GM10266 (cell line): Measurements from ENCODE around the gene STARD5.

Experiments
- DNase-seq: peaks from one replicate; pipeline ENCODE4 v3.0.0; 2012; ENCODE audit errors: extremely low spot score
- TF ChIP-seq, protein P1 (sequence below): IDR thresholded peaks from 2 replicates; pipeline ENCODE4 v1.5.1; 2012; ENCODE audit warnings: mild to moderate bottlenecking, low read depth; ENCODE audit not compliant: control insufficient read depth, insufficient read depth; ENCODE audit errors: missing control alignments

Gene STARD5

DNA sequence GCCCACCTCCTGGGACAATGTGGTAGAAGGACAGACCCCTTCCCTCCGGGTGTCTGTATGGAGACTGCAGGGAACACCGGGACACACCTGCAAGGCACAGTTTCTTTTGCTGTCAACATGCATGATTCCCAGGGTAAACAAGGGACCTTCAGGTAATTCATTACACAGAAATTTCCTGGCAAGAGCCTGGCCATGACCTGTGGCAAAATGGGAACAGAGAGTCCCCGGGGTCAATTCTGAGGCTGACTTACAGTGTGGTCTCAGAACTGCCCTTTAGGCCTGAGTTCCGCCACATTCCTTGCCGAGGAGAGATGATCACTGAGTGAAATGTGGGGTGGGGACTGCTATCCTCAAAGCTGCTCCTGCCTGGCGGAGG is 6.3 kb downstream of the STARD5 start:
- TF ChIP-seq, protein P1, sequence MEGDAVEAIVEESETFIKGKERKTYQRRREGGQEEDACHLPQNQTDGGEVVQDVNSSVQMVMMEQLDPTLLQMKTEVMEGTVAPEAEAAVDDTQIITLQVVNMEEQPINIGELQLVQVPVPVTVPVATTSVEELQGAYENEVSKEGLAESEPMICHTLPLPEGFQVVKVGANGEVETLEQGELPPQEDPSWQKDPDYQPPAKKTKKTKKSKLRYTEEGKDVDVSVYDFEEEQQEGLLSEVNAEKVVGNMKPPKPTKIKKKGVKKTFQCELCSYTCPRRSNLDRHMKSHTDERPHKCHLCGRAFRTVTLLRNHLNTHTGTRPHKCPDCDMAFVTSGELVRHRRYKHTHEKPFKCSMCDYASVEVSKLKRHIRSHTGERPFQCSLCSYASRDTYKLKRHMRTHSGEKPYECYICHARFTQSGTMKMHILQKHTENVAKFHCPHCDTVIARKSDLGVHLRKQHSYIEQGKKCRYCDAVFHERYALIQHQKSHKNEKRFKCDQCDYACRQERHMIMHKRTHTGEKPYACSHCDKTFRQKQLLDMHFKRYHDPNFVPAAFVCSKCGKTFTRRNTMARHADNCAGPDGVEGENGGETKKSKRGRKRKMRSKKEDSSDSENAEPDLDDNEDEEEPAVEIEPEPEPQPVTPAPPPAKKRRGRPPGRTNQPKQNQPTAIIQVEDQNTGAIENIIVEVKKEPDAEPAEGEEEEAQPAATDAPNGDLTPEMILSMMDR, result no peak
- DNase-seq, result no peak

DNA sequence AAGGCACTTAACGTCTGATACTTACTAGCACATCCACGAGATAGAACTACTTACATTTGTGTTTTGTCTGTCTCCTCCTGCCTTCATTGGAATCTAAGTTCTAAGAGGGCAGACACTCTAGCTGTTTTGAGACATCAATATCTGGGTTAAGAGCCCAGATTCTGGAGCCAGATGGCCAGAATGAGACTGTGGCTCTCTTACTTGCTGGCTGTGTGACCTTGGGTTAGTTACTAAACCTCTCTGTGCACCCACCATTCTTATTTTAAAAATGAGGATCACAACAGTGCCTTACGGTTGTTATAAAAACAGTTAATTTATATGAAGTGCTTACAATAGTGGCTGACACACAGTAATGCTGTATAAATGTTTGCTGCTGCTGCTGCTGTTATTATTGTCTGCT is 7.7 kb downstream of the STARD5 start:
- no peak for DNase-seq
- TF ChIP-seq, protein P1, result no peak

DNA sequence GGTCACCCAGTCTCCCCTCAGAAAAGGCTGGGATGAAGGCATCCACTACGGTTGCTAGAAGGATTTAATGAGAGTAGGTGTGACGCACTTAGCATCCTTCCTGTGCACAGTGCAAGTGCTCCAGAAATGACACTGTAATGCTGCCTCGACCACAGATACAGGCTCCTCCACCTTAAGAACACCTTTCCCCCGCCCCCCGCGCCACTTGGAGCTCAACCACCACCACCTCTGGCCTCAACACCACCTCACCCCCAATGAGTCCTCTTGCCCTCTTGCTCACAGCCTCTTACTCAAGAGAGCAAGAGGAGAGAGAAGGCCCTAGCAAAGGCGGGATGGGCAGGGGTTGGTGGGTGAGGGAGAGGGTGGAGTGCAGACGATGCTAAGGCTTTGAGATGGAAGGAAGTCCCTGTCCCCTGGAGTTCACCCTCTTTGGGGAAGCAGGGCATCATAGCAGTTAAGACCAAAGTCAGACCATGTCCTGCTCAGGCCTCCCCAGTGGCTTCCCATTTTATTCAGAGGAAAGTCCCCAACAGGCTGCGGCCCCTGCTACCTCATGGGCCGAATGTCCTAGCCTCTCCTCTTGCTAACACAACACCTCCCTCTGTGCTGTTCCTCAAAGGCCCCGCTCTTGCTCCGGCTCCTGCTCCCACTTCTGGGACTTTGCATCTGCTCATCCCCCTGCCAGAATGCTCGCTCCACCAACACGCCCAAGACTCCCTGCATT is 8.3 kb downstream of the STARD5 start:
- TF ChIP-seq, protein P1, result no peak
- no peak for DNase-seq

DNA sequence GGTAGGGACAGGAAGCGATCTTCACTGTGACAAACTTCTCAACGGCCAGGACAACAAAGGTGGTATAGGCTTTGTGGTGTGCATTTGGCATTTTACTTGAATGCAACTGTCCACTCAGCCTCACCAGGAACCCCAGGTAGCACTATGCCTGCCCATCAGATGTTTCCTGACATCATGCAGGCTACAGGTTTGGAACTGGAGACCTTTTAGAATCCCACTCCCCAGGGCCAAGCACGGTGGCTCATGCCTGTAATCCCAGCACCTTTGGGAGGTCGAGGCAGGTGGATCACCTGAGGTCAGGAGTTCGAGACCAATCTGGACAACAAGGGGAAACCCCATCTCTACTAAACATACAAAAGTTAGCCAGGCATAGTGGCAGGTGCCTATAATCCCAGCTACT is 9.6 kb downstream of the STARD5 start:
- TF ChIP-seq, protein P1, result no peak
- DNase-seq, result no peak

DNA sequence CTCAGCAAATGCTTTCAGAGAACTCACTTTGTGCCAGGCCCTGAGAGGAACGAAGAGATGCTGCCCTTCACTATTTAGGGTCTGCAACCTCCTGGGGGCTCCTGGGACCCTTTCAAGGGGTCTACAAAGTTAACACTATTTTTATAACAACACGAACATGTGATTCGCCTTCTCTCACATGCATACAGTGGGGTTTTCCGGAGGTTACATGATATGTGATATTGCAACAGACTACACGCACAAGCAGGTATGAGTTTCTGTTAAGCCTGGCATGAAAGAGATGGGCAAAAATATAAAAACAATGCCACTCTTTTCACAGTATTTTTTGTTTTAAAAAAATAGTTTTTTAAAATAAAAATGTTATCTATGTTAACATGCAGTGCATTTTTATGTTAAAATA is 10.3 kb downstream of the STARD5 start:
- DNase-seq, result no peak
- TF ChIP-seq, protein P1, result no peak

DNA sequence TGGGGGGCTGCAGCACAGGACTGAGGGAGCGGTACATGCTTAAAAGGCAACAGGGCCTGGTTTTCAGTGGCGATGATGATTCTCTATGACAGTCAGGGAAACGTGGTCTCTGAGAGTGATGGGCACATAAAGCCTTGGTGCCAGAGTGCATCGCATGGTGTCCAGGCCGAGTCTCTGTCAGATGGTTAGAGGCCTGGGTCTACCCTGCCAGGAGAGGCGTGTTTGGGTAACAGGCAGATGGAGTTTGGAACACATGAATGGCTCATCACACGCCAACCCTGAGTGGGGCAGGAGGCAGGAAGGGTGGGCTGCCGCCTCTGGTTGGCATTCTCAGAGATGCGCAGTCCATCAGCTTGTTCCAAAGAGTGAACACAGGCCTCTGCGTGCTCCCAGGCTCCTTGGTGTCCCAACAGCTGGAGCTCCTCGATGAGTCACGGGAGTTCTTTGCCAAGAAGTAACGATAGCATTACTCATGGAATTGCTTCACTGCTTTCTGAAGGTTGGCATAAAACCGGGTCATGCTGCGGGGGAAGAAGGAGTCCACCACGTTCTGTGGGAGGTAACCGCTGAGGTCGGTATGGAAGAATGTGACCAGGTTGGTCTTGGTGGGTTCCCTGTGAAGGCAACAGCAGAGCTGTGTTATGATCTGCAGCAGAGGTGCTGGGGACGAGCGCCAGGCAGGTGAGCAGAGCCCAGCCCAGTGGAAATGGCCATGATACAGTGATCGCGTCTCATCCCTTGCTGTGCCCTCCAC is 11.0 kb downstream of the STARD5 start:
- DNase-seq, result no peak

More for the DNA sequence above, 11.0 kb downstream of the STARD5 start:
- TF ChIP-seq, protein P1, result no peak
